OCI-LY1 (cell line): Measurements from ENCODE around the gene OR52E8.

Source experiments
- H2AFZ ChIP-seq: fragments of 200-600 bp; sonication (generic), shearing (Covaris generic); 2 replicates; pipeline ENCODE4 v1.6.0; 2014; ENCODE audit warnings: antibody characterized with exemption, mild to moderate bottlenecking, low read length
- H3F3A ChIP-seq: fragments of 200-600 bp; sonication (generic), shearing (Covaris generic); 2 replicates; pipeline ENCODE4 v1.6.0; 2014; ENCODE audit warnings: mild to moderate bottlenecking, antibody characterized with exemption, low read length, moderate library complexity; ENCODE audit not compliant: insufficient read depth
- H3K27ac ChIP-seq: fragments of 200-600 bp; sonication (generic); 2 replicates; pipeline ENCODE4 v1.5.1; 2014; ENCODE audit warnings: low read length, mixed run types, mild to moderate bottlenecking, low read depth; ENCODE audit not compliant: poor library complexity, severe bottlenecking
- H3K27me3 ChIP-seq: fragments of 200-600 bp; sonication (generic); 2 replicates; pipeline ENCODE4 v1.6.0; 2014; ENCODE audit warnings: antibody characterized with exemption, mild to moderate bottlenecking, low read length, moderate library complexity; ENCODE audit not compliant: insufficient read depth
- H3K36me3 ChIP-seq: fragments of 200-600 bp; sonication (generic); 2 replicates; pipeline ENCODE4 v1.6.1; 2014; ENCODE audit warnings: mild to moderate bottlenecking, antibody characterized with exemption, low read length, moderate library complexity, mixed read lengths; ENCODE audit not compliant: insufficient read depth
- H3K4me1 ChIP-seq: fragments of 200-600 bp; sonication (generic); 2 replicates; pipeline ENCODE4 v1.5.1; 2014; ENCODE audit warnings: mild to moderate bottlenecking, low read length, moderate library complexity; ENCODE audit not compliant: insufficient read depth, severe bottlenecking
- H3K4me2 ChIP-seq: fragments of 200-600 bp; sonication (generic), shearing (Covaris generic); 2 replicates; pipeline ENCODE4 v1.6.1; 2014; ENCODE audit warnings: low read length
- H3K4me3 ChIP-seq: fragments of 200-600 bp; sonication (generic); 2 replicates; pipeline ENCODE4 v1.5.1; 2014; ENCODE audit warnings: low read length, low read depth, mild to moderate bottlenecking, mixed read lengths; ENCODE audit not compliant: poor library complexity, severe bottlenecking
- H3K79me2 ChIP-seq: fragments of 200-600 bp; shearing (Covaris generic); 2 replicates; pipeline ENCODE4 v1.6.1; 2016; ENCODE audit warnings: mixed run types, low read length, mixed read lengths; ENCODE audit not compliant: insufficient read depth
- H3K9ac ChIP-seq: fragments of 200-600 bp; sonication (generic), shearing (Covaris generic); 2 replicates; pipeline ENCODE4 v1.6.1; 2014; ENCODE audit warnings: mild to moderate bottlenecking, low read length, mixed read lengths
- H3K9me2 ChIP-seq: fragments of 200-600 bp; sonication (generic), shearing (Covaris generic); 2 replicates; pipeline ENCODE4 v1.6.1; 2014; ENCODE audit warnings: low read depth, mild to moderate bottlenecking, low read length, mixed read lengths
- H3K9me3 ChIP-seq: fragments of 200-600 bp; shearing (Covaris generic); 2 replicates; pipeline ENCODE4 v1.6.1; 2014; ENCODE audit warnings: low read length, mixed read lengths
- H4K20me1 ChIP-seq: fragments of 200-600 bp; sonication (generic), shearing (Covaris generic); 2 replicates; pipeline ENCODE4 v1.6.0; 2016; ENCODE audit warnings: mild to moderate bottlenecking, low read length; ENCODE audit not compliant: insufficient read depth
- CTCF ChIP-seq: fragments of 200-600 bp; sonication (generic), shearing (Covaris generic); IDR thresholded peaks from 2 replicates; pipeline ENCODE4 v1.5.1; 2017; ENCODE audit warnings: mild to moderate bottlenecking, antibody characterized with exemption, low read length, moderate library complexity, mixed read lengths
- EZH2 ChIP-seq: fragments of 200-600 bp; sonication (generic), shearing (Covaris generic); IDR thresholded peaks from 2 replicates; pipeline ENCODE4 v1.8.0; 2017; ENCODE audit warnings: borderline replicate concordance, mixed run types, mild to moderate bottlenecking, antibody characterized with exemption, low read length, moderate library complexity, mixed read lengths

The OR52E8 gene

GRCh38 chr11:5808500-5809121 lies 48.9 kb downstream of the OR52E8 start, which contains the start of gene OR52N2:
OR52N2 (plus strand) TSS chr11:5808924; CDS start chr11:5820336, 11,412 bp downstream.
- Histone ChIP-seq H3K4me1 (no peaks in the 10 kb centered on the region), H3K4me2 (no peak within 1 kb of the TSS), H3K9me3 (no peaks in the 10 kb centered on the region), H3K27me3 (no peaks in the 10 kb centered on the region), H4K20me1 (no peaks in the 10 kb centered on the region), H3K27ac (no peak within 1 kb of the TSS), H3K79me2 (no peaks in the 10 kb centered on the region), H3K9me2 (no peaks in the 10 kb centered on the region), H3K36me3 (no peaks in the 10 kb centered on the region), H3F3A (no peaks in the 10 kb centered on the region), H3K9ac (no peak within 1 kb of the TSS), H3K4me3 (no peak within 1 kb of the TSS), H2AFZ (no peak within 1 kb of the TSS)
- peak; percentile 77 for TF ChIP-seq CTCF
- no peak for TF ChIP-seq EZH2

- no peak overlapping the region for H3K27ac ChIP-seq
- H3K27me3 ChIP-seq = no peaks in the 10 kb centered on the region
- no peaks in the 10 kb centered on the region for H3K79me2 ChIP-seq
- no peak overlapping the region for H3K4me2 ChIP-seq
- no peaks in the 10 kb centered on the region for H3K9me3 ChIP-seq
- H3F3A ChIP-seq = no peaks in the 10 kb centered on the region
- no peaks in the 10 kb centered on the region for H3K4me1 ChIP-seq
- no peaks in the 10 kb centered on the region for H3K36me3 ChIP-seq
- H3K4me3 ChIP-seq = no peak overlapping the region
- no peak overlapping the region for H2AFZ ChIP-seq
- H3K9ac ChIP-seq = no peak overlapping the region
- H3K9me2 ChIP-seq = no peaks in the 10 kb centered on the region
- no peak for TF ChIP-seq EZH2
- TF ChIP-seq CTCF = no peak
- H4K20me1 ChIP-seq = no peaks in the 10 kb centered on the region
These were observed 49.9 kb downstream of the OR52E8 start for GRCh38 chr11:5807580-5807979.
